NCI-H146 treated with DMSO at 0.1 percent for 48 hours (cell line): Measurements from ENCODE around the gene NR6A1.

Experiments
- DNase-seq: peaks from one replicate; lab custom pipeline; 2025; ENCODE audit not compliant: unreplicated experiment; lab: John Stamatoyannopoulos, UW

Gene NR6A1

GRCh38 chr9:124797343-124798103 lies 26.4 kb upstream of the NR6A1 start:
- no peak for DNase-seq

- no peak for DNase-seq
Measured at GRCh38 chr9:124795881-124796431, 24.8 kb upstream of the NR6A1 start.

- peak; percentile 21 for DNase-seq
Measured at GRCh38 chr9:124794902-124795491, 23.9 kb upstream of the NR6A1 start.

GRCh38 chr9:124793015-124793541 lies 22.0 kb upstream of the NR6A1 start:
- DNase-seq, result no peak

- no peak for DNase-seq
Measured at GRCh38 chr9:124792257-124793014, 21.3 kb upstream of the NR6A1 start.

- no peak for DNase-seq
Measured at GRCh38 chr9:124790801-124791505, 19.8 kb upstream of the NR6A1 start.

GRCh38 chr9:124790301-124790700 lies 19.2 kb upstream of the NR6A1 start:
- DNase-seq, result no peak

- DNase-seq, result no peak
Measured at GRCh38 chr9:124789531-124789930, 18.4 kb upstream of the NR6A1 start.

- no peak for DNase-seq
Measured at GRCh38 chr9:124788542-124789217, 17.6 kb upstream of the NR6A1 start.

GRCh38 chr9:124786881-124787573 lies 15.9 kb upstream of the NR6A1 start:
- DNase-seq, result no peak

- DNase-seq, result no peak
Measured at GRCh38 chr9:124784509-124784908, 13.4 kb upstream of the NR6A1 start.

GRCh38 chr9:124783830-124784229 lies 12.7 kb upstream of the NR6A1 start:
- no peak for DNase-seq

GRCh38 chr9:124782661-124783574 lies 11.8 kb upstream of the NR6A1 start:
- no peak for DNase-seq

- no peak for DNase-seq
Measured at GRCh38 chr9:124781967-124782660, 11.0 kb upstream of the NR6A1 start.

- DNase-seq, result no peak
Measured at GRCh38 chr9:124780757-124781151, 9.6 kb upstream of the NR6A1 start.

- DNase-seq, result no peak
Measured at GRCh38 chr9:124780060-124780756, 9.1 kb upstream of the NR6A1 start.

- DNase-seq, result no peak
Measured at GRCh38 chr9:124779368-124780059, 8.4 kb upstream of the NR6A1 start.
